HEK293T (cell line): Measurements from ENCODE around the gene TRAM2.

Experiments used
- BHLHE40 ChIP-seq: fragments of 450-650 bp; IDR thresholded peaks from 2 replicates; pipeline ENCODE4 v1.6.1; 2016; ENCODE audit warnings: mild to moderate bottlenecking, moderate library complexity, borderline replicate concordance
- CTBP1 ChIP-seq: fragments of 450-650 bp; IDR thresholded peaks from 2 replicates; pipeline ENCODE4 v1.6.1; 2016; ENCODE audit warnings: borderline replicate concordance
- ELF4 ChIP-seq: fragments of 450-650 bp; IDR thresholded peaks from 2 replicates; pipeline ENCODE4 v1.6.1; 2017; ENCODE audit warnings: antibody characterized with exemption
- FOXA1 ChIP-seq: fragments of 450-650 bp; IDR thresholded peaks from 2 replicates; pipeline ENCODE4 v1.6.1; 2016; ENCODE audit warnings: mild to moderate bottlenecking
- HDGF ChIP-seq: fragments of 450-650 bp; IDR thresholded peaks from 2 replicates; pipeline ENCODE4 v1.6.1; 2017; ENCODE audit warnings: antibody characterized with exemption, borderline replicate concordance
- L3MBTL2 ChIP-seq: fragments of 450-650 bp; conservative IDR thresholded peaks from 2 replicates; pipeline ENCODE4 v1.6.1; 2016; ENCODE audit warnings: mild to moderate bottlenecking
- LEF1 ChIP-seq: fragments of 450-650 bp; IDR thresholded peaks from 2 replicates; pipeline ENCODE4 v1.6.1; 2017; ENCODE audit warnings: mild to moderate bottlenecking, borderline replicate concordance
- NFRKB ChIP-seq: fragments of 450-650 bp; IDR thresholded peaks from 2 replicates; pipeline ENCODE4 v1.6.1; 2016; ENCODE audit warnings: mild to moderate bottlenecking, moderate library complexity
- SUZ12 ChIP-seq: fragments of 450-650 bp; IDR thresholded peaks from 2 replicates; pipeline ENCODE4 v1.6.1; 2016; ENCODE audit warnings: mild to moderate bottlenecking
- TARDBP ChIP-seq: fragments of 450-650 bp; IDR thresholded peaks from 2 replicates; pipeline ENCODE4 v1.6.1; 2016
- ZNF384 ChIP-seq: fragments of 450-650 bp; IDR thresholded peaks from 2 replicates; pipeline ENCODE4 v1.6.1; 2016

GRCh38 chr6:52511572-52512151 lies 65.2 kb downstream of the TRAM2 start:
- no peak for TF ChIP-seq BHLHE40
- TF ChIP-seq FOXA1 = no peak
- TF ChIP-seq TARDBP = no peak
- no peak for TF ChIP-seq CTBP1
- no peak for TF ChIP-seq L3MBTL2
- no peak for TF ChIP-seq HDGF
- TF ChIP-seq NFRKB = no peak
- TF ChIP-seq ELF4 = no peak
- TF ChIP-seq ZNF384 = no peak
- no peak for TF ChIP-seq SUZ12
- no peak for TF ChIP-seq LEF1
